GM23338 (cell line): ENCODE data around the gene CDH4. TPM values are rescaled to one million over a fixed set of nuclear protein-coding genes. Genes with fewer than 3 reads are reported as not detected.

ENCODE experiments used
- ATAC-seq: fragments of 200-7000 bp; cut with Tn5 transposase; 3 replicates; pipeline ENCODE4 v1.9.1; 2020
- DNase-seq: peaks from one replicate; pipeline ENCODE4 v3.0.0-alpha.2; 2015; ENCODE audit warnings: low spot score
- H2AFZ ChIP-seq: fragments of 200-600 bp; sonication (generic); 2 replicates; pipeline ENCODE4 v1.8.0; 2016; ENCODE audit warnings: antibody characterized with exemption, mild to moderate bottlenecking, moderate library complexity
- H3F3A ChIP-seq: fragments of 200-600 bp; sonication (generic); replicated peaks from 2 replicates; pipeline ENCODE4 v1.8.0; 2017; ENCODE audit warnings: antibody characterized with exemption, mixed run types, low read depth
- H3K27ac ChIP-seq: fragments of 200-600 bp; sonication (generic); 2 replicates; pipeline ENCODE4 v1.6.1; 2016; ENCODE audit warnings: low read depth
- H3K27me3 ChIP-seq: fragments of 200-600 bp; sonication (generic); 2 replicates; pipeline ENCODE4 v1.8.0; 2016; ENCODE audit warnings: mild to moderate bottlenecking, mixed run types, moderate library complexity; ENCODE audit not compliant: insufficient read depth
- H3K36me3 ChIP-seq: fragments of 200-600 bp; sonication (generic); 2 replicates; pipeline ENCODE4 v1.8.0; 2016; ENCODE audit warnings: mild to moderate bottlenecking; ENCODE audit not compliant: insufficient read depth
- H3K4me1 ChIP-seq: fragments of 200-600 bp; sonication (generic); 2 replicates; pipeline ENCODE4 v1.8.0; 2016; ENCODE audit warnings: mild to moderate bottlenecking, moderate library complexity; ENCODE audit not compliant: insufficient read depth
- H3K4me2 ChIP-seq: fragments of 200-600 bp; sonication (generic); 2 replicates; pipeline ENCODE4 v1.7.1; 2017; ENCODE audit warnings: mixed run types
- H3K4me3 ChIP-seq: fragments of 200-600 bp; sonication (generic); 2 replicates; pipeline ENCODE4 v1.6.1; 2016; ENCODE audit warnings: mixed run types
- H3K79me2 ChIP-seq: fragments of 200-600 bp; sonication (generic); replicated peaks from 2 replicates; pipeline ENCODE4 v1.8.0; 2017; ENCODE audit warnings: mild to moderate bottlenecking; ENCODE audit not compliant: insufficient read depth
- H3K9me2 ChIP-seq: fragments of 200-600 bp; sonication (generic); 2 replicates; pipeline ENCODE4 v1.8.0; 2017; ENCODE audit not compliant: insufficient read depth
- H4K20me1 ChIP-seq: fragments of 200-600 bp; sonication (generic); replicated peaks from 2 replicates; pipeline ENCODE4 v1.8.0; 2017; ENCODE audit warnings: mild to moderate bottlenecking; ENCODE audit not compliant: insufficient read depth
- H3K27ac Mint-ChIP-seq: 2 replicates; pipeline ENCODE4 v1.8.0; 2020; ENCODE audit warnings: inconsistent platforms, mild to moderate bottlenecking, moderate library complexity, mixed read lengths
- H3K27me3 Mint-ChIP-seq: 3 replicates; pipeline ENCODE4 v1.8.0; 2022; ENCODE audit warnings: low read depth, mild to moderate bottlenecking, moderate library complexity, mixed read lengths, inconsistent platforms; ENCODE audit not compliant: insufficient read depth, poor library complexity
- H3K36me3 Mint-ChIP-seq: 3 replicates; pipeline ENCODE4 v1.8.0; 2021; ENCODE audit warnings: low read depth, mild to moderate bottlenecking, inconsistent platforms, moderate library complexity, mixed read lengths
- H3K4me1 Mint-ChIP-seq: 3 replicates; pipeline ENCODE4 v1.8.0; 2020; ENCODE audit warnings: mild to moderate bottlenecking, inconsistent platforms, mixed read lengths
- H3K4me3 Mint-ChIP-seq: 3 replicates; pipeline ENCODE4 v1.8.0; 2021; ENCODE audit warnings: moderate library complexity, mild to moderate bottlenecking, inconsistent platforms, mixed read lengths
- H3K9me3 Mint-ChIP-seq: 3 replicates; pipeline ENCODE4 v1.8.0; 2020; ENCODE audit warnings: moderate library complexity, mild to moderate bottlenecking, inconsistent platforms, mixed read lengths
- EZH2 ChIP-seq: fragments of 200-600 bp; sonication (generic); IDR thresholded peaks from one replicate; pipeline ENCODE4 v1.8.0; 2017; ENCODE audit warnings: antibody characterized with exemption, mild to moderate bottlenecking, low read depth; ENCODE audit not compliant: unreplicated experiment
- JUNB ChIP-seq: IDR thresholded peaks from one replicate; pipeline ENCODE4 v1.6.1; 2016; ENCODE audit warnings: antibody characterized with exemption; ENCODE audit not compliant: unreplicated experiment
- NANOG ChIP-seq: IDR thresholded peaks from 2 replicates; pipeline ENCODE4 v1.6.1; 2016; ENCODE audit warnings: antibody characterized with exemption, borderline replicate concordance
- STAT1 ChIP-seq: IDR thresholded peaks from one replicate; pipeline ENCODE4 v1.6.1; 2016; ENCODE audit warnings: antibody characterized with exemption; ENCODE audit not compliant: unreplicated experiment
- ZNF114 ChIP-seq: fragments of 250-450 bp; sonication (Bioruptor Pico); IDR thresholded peaks from 2 replicates; pipeline ENCODE4 v1.5.0; 2020; ENCODE audit warnings: mild to moderate bottlenecking, moderate library complexity
- polyA plus RNA-seq: library from polyadenylated mRNA; unstranded; fragments of >200 nt; fragmentation: Nextera tagmentation; extraction: Ambion mirVana; gene quantifications from 2 replicates; pipeline ENCODE4 v1.2.1, GENCODE V29; 2016
- total RNA-seq: library from RNA; depleted of rRNA; stranded (reverse); fragments of >200 nt; shearing (Covaris generic); gene quantifications from 2 replicates; pipeline ENCODE4 v1.2.3, GENCODE V29; 2014
- TF ChIP-seq, protein P1 (sequence below): fragments of 250-450 bp; sonication (Bioruptor Pico); IDR thresholded peaks from 2 replicates; pipeline ENCODE4 v1.5.0; 2020; ENCODE audit warnings: mild to moderate bottlenecking, moderate library complexity
- TF ChIP-seq, protein P2 (sequence below), 2 experiments: fragments of 200-600 bp in 1 of 2; sonication (generic) in 1 of 2; conservative IDR thresholded peaks; 2 replicates each; pipeline versions ENCODE4 v1.5.1 to v1.6.1; 2016 to 2017; ENCODE audit warnings: antibody characterized with exemption in 2 of 2, low read depth in 2 of 2, mild to moderate bottlenecking in 2 of 2, moderate library complexity in 1 of 2

CDH4 gene
- total and polyA plus RNA-seq, 2 experiments from 2014 or later: 1.2 to 4.2 TPM

DNA sequence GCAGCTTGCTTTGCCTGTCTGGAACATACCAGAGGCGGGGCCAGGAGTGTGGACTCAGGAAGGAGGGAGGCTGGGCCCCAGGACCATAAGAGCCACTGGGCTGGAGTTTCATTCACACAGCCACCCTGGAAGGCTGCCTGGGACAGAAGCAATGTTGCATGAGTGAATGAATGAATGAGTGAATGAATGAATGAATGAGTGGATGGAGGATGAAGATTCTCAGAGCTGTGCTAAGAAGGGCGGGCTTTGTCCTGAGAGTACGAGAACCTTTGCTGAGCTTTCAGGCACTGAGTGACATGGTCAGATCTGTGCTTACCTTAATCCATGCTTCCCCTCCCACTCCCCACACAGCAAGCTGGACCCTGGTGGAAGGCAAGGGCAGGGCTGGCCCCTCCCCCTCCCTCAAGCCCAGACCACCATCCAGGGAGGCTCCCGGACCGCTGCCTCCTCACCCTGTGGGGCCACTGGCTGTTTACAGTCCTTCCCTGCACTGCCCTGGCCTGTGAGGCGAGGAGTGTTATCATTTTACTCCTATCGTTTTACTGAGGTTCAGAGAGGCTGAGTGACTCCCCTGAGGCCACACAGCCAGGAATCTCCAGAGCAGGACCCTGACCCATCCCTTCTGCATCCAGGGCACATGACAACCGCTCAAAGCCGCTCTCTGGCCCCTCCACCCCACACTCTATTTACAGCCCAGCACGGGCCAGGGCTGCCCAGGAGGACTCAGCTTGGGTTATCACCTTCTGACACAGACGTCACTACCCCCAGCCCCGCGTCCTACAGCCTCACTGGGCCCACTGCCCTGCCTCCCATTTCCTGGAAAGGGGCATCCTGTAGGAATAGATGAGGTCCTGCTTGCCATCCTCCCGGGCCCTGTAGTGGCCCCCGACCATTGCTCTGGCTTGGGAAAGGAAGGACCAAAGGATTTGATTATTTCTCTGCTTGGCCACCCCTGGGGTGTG is 543.9 kb downstream of the CDH4 start:
- peaks cover 4% of the 10 kb centered on the region; the same call in 1 of the 3 replicates for H3K9me3 Mint-ChIP-seq
- H3K4me1 Mint-ChIP-seq: peaks cover 6% of the 10 kb centered on the region
- no peaks in the 10 kb centered on the region for H4K20me1 ChIP-seq
- H2AFZ ChIP-seq: no peak overlapping the region
- no peak overlapping the region for H3K4me2 ChIP-seq
- H3K79me2 ChIP-seq: no peaks in the 10 kb centered on the region
- no peaks in the 10 kb centered on the region for H3K9me2 ChIP-seq
- ATAC-seq (no peak), DNase-seq (no peak)
- H3K36me3 Mint-ChIP-seq: no peaks in the 10 kb centered on the region; the same call in 2 of the 3 replicates
- no peaks in the 10 kb centered on the region for H3F3A ChIP-seq
- H3K4me3 Mint-ChIP-seq: no peak overlapping the region
- TF ChIP-seq NANOG: no peak
- peaks cover 12% of the 10 kb centered on the region for H3K27me3 Mint-ChIP-seq
- no peaks in the 10 kb centered on the region for H3K27me3 ChIP-seq
- no peaks in the 10 kb centered on the region for H3K4me1 ChIP-seq
- no peak overlapping the region for H3K27ac Mint-ChIP-seq
- no peak overlapping the region for H3K4me3 ChIP-seq
- no peak overlapping the region for H3K27ac ChIP-seq
- no peaks in the 10 kb centered on the region; the same call in 1 of the 2 replicates for H3K36me3 ChIP-seq

DNA sequence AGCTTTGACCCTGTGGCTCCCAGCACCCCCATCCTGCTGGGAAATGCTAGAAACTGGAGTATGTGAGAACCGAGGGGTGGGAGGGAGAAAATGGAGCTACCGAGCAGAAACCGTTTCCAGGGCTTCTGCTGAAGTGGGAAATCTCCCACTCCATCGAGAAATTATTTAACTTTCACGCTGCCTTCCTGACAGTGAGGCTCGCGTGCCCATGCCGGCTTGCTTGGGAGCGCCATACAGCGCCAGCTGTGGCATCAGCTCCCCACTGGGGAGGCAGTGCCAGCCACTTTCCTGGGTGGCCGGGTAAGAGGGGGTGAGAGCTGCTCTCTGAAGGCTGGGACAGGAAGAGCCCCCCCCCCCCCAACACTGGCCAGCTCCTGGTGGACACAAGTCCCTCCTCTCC is 544.7 kb downstream of the CDH4 start:
- ATAC-seq (no peak), DNase-seq (no peak)
- no peak overlapping the region for H3K27ac Mint-ChIP-seq
- Histone ChIP-seq H3K9me2 (no peaks in the 10 kb centered on the region), H3K36me3 (no peaks in the 10 kb centered on the region), H3K27me3 (no peaks in the 10 kb centered on the region), H4K20me1 (no peaks in the 10 kb centered on the region), H3K4me2 (no peak overlapping the region), H2AFZ (no peak overlapping the region), H3K79me2 (no peaks in the 10 kb centered on the region), H3F3A (no peaks in the 10 kb centered on the region), H3K4me1 (no peaks in the 10 kb centered on the region), H3K27ac (no peak overlapping the region), H3K4me3 (no peak overlapping the region)
- 0 out of 3 replicates have a peak, but pooled peaks cover 4% of the 10 kb centered on the region for H3K9me3 Mint-ChIP-seq
- no peak for TF ChIP-seq EZH2
- TF ChIP-seq JUNB: no peak
- H3K4me1 Mint-ChIP-seq: peaks cover 6% of the 10 kb centered on the region
- H3K4me3 Mint-ChIP-seq: no peak overlapping the region
- peaks cover 8% of the 10 kb centered on the region for H3K27me3 Mint-ChIP-seq
- H3K36me3 Mint-ChIP-seq: no peaks in the 10 kb centered on the region

DNA sequence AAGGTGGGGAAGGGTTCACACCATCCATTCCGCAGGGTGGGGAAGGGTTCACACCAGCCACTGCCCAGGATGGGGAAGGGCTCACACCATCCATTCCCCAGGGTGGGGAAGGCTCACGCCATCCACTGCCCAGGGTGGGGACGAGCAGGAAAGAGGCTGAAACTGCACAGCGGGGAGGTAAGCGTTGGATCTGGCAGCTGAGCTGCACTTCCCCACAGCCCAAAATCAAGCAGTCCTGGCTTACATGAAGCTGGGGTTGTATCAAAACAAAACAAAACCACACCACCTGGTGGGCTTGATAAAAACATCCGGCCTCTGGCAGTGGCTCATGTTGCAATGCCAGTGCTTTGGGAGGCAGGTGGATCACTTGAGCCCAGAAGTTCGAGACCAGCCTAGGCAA is 545.1 kb downstream of the CDH4 start:
- H3K4me2 ChIP-seq: no peak overlapping the region
- Mint-ChIP-seq H3K4me1 (peaks cover 6% of the 10 kb centered on the region), H3K27me3 (peaks cover 8% of the 10 kb centered on the region), H3K4me3 (no peak overlapping the region), H3K9me3 (0 out of 3 replicates have a peak, but pooled peaks cover 4% of the 10 kb centered on the region), H3K27ac (no peak overlapping the region), H3K36me3 (no peaks in the 10 kb centered on the region)
- H3K4me3 ChIP-seq: no peak overlapping the region
- TF ChIP-seq, protein P1, sequence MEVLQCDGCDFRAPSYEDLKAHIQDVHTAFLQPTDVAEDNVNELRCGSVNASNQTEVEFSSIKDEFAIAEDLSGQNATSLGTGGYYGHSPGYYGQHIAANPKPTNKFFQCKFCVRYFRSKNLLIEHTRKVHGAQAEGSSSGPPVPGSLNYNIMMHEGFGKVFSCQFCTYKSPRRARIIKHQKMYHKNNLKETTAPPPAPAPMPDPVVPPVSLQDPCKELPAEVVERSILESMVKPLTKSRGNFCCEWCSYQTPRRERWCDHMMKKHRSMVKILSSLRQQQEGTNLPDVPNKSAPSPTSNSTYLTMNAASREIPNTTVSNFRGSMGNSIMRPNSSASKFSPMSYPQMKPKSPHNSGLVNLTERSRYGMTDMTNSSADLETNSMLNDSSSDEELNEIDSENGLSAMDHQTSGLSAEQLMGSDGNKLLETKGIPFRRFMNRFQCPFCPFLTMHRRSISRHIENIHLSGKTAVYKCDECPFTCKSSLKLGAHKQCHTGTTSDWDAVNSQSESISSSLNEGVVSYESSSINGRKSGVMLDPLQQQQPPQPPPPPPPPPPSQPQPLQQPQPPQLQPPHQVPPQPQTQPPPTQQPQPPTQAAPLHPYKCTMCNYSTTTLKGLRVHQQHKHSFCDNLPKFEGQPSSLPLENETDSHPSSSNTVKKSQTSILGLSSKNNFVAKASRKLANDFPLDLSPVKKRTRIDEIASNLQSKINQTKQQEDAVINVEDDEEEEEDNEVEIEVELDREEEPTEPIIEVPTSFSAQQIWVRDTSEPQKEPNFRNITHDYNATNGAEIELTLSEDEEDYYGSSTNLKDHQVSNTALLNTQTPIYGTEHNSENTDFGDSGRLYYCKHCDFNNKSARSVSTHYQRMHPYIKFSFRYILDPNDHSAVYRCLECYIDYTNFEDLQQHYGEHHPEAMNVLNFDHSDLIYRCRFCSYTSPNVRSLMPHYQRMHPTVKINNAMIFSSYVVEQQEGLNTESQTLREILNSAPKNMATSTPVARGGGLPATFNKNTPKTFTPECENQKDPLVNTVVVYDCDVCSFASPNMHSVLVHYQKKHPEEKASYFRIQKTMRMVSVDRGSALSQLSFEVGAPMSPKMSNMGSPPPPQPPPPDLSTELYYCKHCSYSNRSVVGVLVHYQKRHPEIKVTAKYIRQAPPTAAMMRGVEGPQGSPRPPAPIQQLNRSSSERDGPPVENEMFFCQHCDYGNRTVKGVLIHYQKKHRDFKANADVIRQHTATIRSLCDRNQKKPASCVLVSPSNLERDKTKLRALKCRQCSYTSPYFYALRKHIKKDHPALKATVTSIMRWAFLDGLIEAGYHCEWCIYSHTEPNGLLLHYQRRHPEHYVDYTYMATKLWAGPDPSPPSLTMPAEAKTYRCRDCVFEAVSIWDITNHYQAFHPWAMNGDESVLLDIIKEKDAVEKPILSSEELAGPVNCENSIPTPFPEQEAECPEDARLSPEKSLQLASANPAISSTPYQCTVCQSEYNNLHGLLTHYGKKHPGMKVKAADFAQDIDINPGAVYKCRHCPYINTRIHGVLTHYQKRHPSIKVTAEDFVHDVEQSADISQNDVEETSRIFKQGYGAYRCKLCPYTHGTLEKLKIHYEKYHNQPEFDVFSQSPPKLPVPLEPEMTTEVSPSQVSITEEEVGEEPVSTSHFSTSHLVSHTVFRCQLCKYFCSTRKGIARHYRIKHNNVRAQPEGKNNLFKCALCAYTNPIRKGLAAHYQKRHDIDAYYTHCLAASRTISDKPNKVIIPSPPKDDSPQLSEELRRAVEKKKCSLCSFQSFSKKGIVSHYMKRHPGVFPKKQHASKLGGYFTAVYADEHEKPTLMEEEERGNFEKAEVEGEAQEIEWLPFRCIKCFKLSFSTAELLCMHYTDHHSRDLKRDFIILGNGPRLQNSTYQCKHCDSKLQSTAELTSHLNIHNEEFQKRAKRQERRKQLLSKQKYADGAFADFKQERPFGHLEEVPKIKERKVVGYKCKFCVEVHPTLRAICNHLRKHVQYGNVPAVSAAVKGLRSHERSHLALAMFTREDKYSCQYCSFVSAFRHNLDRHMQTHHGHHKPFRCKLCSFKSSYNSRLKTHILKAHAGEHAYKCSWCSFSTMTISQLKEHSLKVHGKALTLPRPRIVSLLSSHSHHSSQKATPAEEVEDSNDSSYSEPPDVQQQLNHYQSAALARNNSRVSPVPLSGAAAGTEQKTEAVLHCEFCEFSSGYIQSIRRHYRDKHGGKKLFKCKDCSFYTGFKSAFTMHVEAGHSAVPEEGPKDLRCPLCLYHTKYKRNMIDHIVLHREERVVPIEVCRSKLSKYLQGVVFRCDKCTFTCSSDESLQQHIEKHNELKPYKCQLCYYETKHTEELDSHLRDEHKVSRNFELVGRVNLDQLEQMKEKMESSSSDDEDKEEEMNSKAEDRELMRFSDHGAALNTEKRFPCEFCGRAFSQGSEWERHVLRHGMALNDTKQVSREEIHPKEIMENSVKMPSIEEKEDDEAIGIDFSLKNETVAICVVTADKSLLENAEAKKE (CRISPR knock-in tag): no peak
- TF ChIP-seq STAT1 (no peak), ZNF114 (CRISPR knock-in tag) (no peak)
- TF ChIP-seq, protein P2, sequence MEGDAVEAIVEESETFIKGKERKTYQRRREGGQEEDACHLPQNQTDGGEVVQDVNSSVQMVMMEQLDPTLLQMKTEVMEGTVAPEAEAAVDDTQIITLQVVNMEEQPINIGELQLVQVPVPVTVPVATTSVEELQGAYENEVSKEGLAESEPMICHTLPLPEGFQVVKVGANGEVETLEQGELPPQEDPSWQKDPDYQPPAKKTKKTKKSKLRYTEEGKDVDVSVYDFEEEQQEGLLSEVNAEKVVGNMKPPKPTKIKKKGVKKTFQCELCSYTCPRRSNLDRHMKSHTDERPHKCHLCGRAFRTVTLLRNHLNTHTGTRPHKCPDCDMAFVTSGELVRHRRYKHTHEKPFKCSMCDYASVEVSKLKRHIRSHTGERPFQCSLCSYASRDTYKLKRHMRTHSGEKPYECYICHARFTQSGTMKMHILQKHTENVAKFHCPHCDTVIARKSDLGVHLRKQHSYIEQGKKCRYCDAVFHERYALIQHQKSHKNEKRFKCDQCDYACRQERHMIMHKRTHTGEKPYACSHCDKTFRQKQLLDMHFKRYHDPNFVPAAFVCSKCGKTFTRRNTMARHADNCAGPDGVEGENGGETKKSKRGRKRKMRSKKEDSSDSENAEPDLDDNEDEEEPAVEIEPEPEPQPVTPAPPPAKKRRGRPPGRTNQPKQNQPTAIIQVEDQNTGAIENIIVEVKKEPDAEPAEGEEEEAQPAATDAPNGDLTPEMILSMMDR (conservative IDR thresholded peaks at IDR 0.05; ENCODE audit: low read depth in 2 of 2): peak in 1 of 2 experiments; percentile 18; a peak in 2 of 4 replicates
- no peaks in the 10 kb centered on the region for H3K27me3 ChIP-seq
- H3K27ac ChIP-seq: no peak overlapping the region
- H3F3A ChIP-seq: no peaks in the 10 kb centered on the region
- no peaks in the 10 kb centered on the region for H4K20me1 ChIP-seq
- no peaks in the 10 kb centered on the region for H3K4me1 ChIP-seq
- no peaks in the 10 kb centered on the region for H3K79me2 ChIP-seq
- DNase-seq: peak; percentile 55
- peak; percentile 77 for ATAC-seq
- no peak overlapping the region for H2AFZ ChIP-seq
- H3K36me3 ChIP-seq: no peaks in the 10 kb centered on the region
- no peaks in the 10 kb centered on the region for H3K9me2 ChIP-seq
